Ramos (cell line): ENCODE results near the gene RNLS.
"Not testable (repeated sequence)": the region's sequence is repeated elsewhere in the genome, so short reads cannot be mapped to it uniquely, and the experiment has no call there.

Source experiments
- in situ Hi-C: fragments of 300-500 bp; cut with MboI; formaldehyde crosslinking; loops from one replicate; pipeline ENCODE4 v1.14.3; 2022; ENCODE audit warnings: low sequenced_read_pairs; ENCODE audit not compliant: unreplicated experiment

The RNLS gene

GRCh38 chr10:88276945-88277344 lies 306.2 kb downstream of the RNLS start:
- in situ Hi-C loops, result not testable (repeated sequence)

GRCh38 chr10:88274286-88274685 lies 308.8 kb downstream of the RNLS start:
- in situ Hi-C loops, result no loop called here

- in situ Hi-C loops, result no loop called here
Measured at GRCh38 chr10:88273567-88273966, 309.6 kb downstream of the RNLS start.

- in situ Hi-C loops, result no loop called here
Measured at GRCh38 chr10:88271761-88272543, 311.2 kb downstream of the RNLS start.

GRCh38 chr10:88270871-88271713 lies 312.0 kb downstream of the RNLS start:
- in situ Hi-C loops, result no loop called here

- in situ Hi-C loops, result no loop called here
Measured at GRCh38 chr10:88270061-88270808, 312.9 kb downstream of the RNLS start.

- in situ Hi-C loops, result no loop called here
Measured at GRCh38 chr10:88262591-88263234, 320.4 kb downstream of the RNLS start.

- in situ Hi-C loops, result no loop called here
Measured at GRCh38 chr10:88261152-88261551, 322.0 kb downstream of the RNLS start.

- in situ Hi-C loops, result no loop called here
Measured at GRCh38 chr10:88260329-88261051, 322.6 kb downstream of the RNLS start.

- in situ Hi-C loops, result no loop called here
Measured at GRCh38 chr10:88259381-88259780, 323.7 kb downstream of the RNLS start.

- in situ Hi-C loops, result no loop called here
Measured at GRCh38 chr10:88256886-88257285, 326.2 kb downstream of the RNLS start.

- in situ Hi-C loops, result no loop called here
Measured at GRCh38 chr10:88256013-88256680, 327.0 kb downstream of the RNLS start.

- in situ Hi-C loops, result no loop called here
Measured at GRCh38 chr10:88254091-88254490, 329.0 kb downstream of the RNLS start.

GRCh38 chr10:88253622-88254021 lies 329.5 kb downstream of the RNLS start:
- in situ Hi-C loops, result no loop called here

GRCh38 chr10:88253128-88253527 lies 330.0 kb downstream of the RNLS start:
- in situ Hi-C loops, result no loop called here

- in situ Hi-C loops, result no loop called here
Measured at GRCh38 chr10:88249450-88249849, 333.7 kb downstream of the RNLS start.

- in situ Hi-C loops, result no loop called here
Measured at GRCh38 chr10:88246675-88247074, 336.4 kb downstream of the RNLS start.

GRCh38 chr10:88245974-88246511 lies 337.1 kb downstream of the RNLS start:
- in situ Hi-C loops, result no loop called here
